Body of pancreas (tissue), 4 donors: Measurements from ENCODE around the gene TOX3. TPM values are rescaled to one million over a fixed set of nuclear protein-coding genes. Genes with fewer than 3 reads are reported as not detected.

Experiments used
- ATAC-seq: fragments of 150-250 bp; one replicate; pipeline ENCODE4 v1.9.1; 2016
- DNase-seq, 4 donors: peaks; one replicate each; pipeline ENCODE4 v3.0.0-alpha.2; 2019
- H3K27ac ChIP-seq, 4 donors: fragments of 200-600 bp; sonication (generic); 1 replicate in 3 of 4; 2 replicates in 1 of 4; pipeline versions ENCODE4 v1.5.1 to v1.6.1; 2016 to 2019; ENCODE audit warnings: mild to moderate bottlenecking in 1 of 4, mixed read lengths in 1 of 4, moderate library complexity in 1 of 4
- H3K27me3 ChIP-seq, 2 donors: fragments of 200-600 bp; sonication (generic); one replicate each; pipeline ENCODE4 v1.6.0; 2016; ENCODE audit warnings: mild to moderate bottlenecking in 1 of 2
- H3K36me3 ChIP-seq, 2 donors: fragments of 200-600 bp; sonication (generic); replicated peaks in 1 of 2; 2 replicates each; pipeline ENCODE4 v1.5.1; 2016; ENCODE audit warnings: low read depth in 2 of 2; ENCODE audit not compliant: insufficient read depth in 1 of 2
- H3K4me1 ChIP-seq: fragments of 200-600 bp; sonication (generic); one replicate; pipeline ENCODE4 v1.6.0; 2016
- H3K4me3 ChIP-seq, 2 donors: fragments of 200-600 bp; sonication (generic); 1 replicate in 1 of 2; 2 replicates in 1 of 2; pipeline ENCODE4 v1.5.1; 2016 to 2019
- H3K9me3 ChIP-seq, 3 donors: fragments of 200-600 bp; sonication (generic); 1 replicate in 2 of 3; 2 replicates in 1 of 3; pipeline ENCODE4 v1.5.1; 2016
- POLR2A ChIP-seq, 3 donors: fragments of 450-650 bp; IDR thresholded peaks; one replicate each; pipeline ENCODE4 v1.6.1; 2016; ENCODE audit warnings: antibody characterized with exemption in 3 of 3, mild to moderate bottlenecking in 2 of 3
- WGBS, 2 donors: methylation state at CpG; one replicate each; pipeline ENCODE4 v1.1.5; 2017; 5-methylcytosine and 5-hydroxymethylcytosine counted together
- intact Hi-C: fragments of 100-400 bp; cut with DNase I; formaldehyde crosslinking; loops from one replicate; pipeline ENCODE4 v1.15.1; 2023
- total RNA-seq, 2 donors: library from RNA; depleted of rRNA; stranded (reverse); fragments of >200 nt; gene quantifications; one replicate each; pipeline ENCODE4 v1.1.0, GENCODE V29; 2016
- TF ChIP-seq, protein P1 (sequence below), 7 experiments: fragments of 450-650 bp in 4 of 7; fragments of 200-600 bp in 3 of 7; sonication (generic) in 3 of 7; IDR thresholded peaks; one replicate each; pipeline ENCODE4 v1.5.1; 2016 to 2019; ENCODE audit warnings: antibody characterized with exemption in 7 of 7

TOX3 gene
- total RNA-seq, 2 donors from 2014 or later, result 1.3 to 5.2 TPM

DNA sequence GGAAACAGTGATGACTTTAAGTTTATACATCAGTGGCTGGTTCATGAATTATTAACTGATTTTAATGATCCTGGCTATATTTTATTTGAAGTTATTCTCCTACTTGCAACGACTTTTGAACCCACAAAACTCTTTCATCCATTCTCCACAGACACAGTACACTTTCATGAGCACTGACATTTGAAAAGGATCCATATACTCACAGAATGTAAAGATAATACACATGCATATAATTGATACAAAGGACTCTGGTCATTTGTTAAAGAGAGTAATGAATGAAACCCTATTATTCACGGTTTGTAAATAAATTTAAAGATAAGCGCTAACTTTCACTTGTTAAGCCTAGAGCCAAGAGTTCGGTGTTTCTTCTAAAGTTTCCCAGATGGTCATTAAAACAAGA, 3.3 kb downstream of the TOX3 start:
- Histone ChIP-seq H3K9me3 (no peaks in the 10 kb centered on the region), H3K27ac (no peak overlapping the region), H3K4me1 (peaks cover 30% of the 10 kb centered on the region), H3K27me3 (no peaks in the 10 kb centered on the region), H3K4me3 (no peak overlapping the region), H3K36me3 (no peaks in the 10 kb centered on the region)
- TF ChIP-seq POLR2A (IDR thresholded peaks at IDR 0.05), result no peak
- TF ChIP-seq, protein P1, sequence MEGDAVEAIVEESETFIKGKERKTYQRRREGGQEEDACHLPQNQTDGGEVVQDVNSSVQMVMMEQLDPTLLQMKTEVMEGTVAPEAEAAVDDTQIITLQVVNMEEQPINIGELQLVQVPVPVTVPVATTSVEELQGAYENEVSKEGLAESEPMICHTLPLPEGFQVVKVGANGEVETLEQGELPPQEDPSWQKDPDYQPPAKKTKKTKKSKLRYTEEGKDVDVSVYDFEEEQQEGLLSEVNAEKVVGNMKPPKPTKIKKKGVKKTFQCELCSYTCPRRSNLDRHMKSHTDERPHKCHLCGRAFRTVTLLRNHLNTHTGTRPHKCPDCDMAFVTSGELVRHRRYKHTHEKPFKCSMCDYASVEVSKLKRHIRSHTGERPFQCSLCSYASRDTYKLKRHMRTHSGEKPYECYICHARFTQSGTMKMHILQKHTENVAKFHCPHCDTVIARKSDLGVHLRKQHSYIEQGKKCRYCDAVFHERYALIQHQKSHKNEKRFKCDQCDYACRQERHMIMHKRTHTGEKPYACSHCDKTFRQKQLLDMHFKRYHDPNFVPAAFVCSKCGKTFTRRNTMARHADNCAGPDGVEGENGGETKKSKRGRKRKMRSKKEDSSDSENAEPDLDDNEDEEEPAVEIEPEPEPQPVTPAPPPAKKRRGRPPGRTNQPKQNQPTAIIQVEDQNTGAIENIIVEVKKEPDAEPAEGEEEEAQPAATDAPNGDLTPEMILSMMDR (IDR thresholded peaks at IDR 0.05), result no peak
- no peak for DNase-seq
- intact Hi-C loops, result no loop called here
- WGBS, 2 donors, result 31 to 32% methylated on average over 4 of the region's 4 CpGs
- no peak for ATAC-seq

DNA sequence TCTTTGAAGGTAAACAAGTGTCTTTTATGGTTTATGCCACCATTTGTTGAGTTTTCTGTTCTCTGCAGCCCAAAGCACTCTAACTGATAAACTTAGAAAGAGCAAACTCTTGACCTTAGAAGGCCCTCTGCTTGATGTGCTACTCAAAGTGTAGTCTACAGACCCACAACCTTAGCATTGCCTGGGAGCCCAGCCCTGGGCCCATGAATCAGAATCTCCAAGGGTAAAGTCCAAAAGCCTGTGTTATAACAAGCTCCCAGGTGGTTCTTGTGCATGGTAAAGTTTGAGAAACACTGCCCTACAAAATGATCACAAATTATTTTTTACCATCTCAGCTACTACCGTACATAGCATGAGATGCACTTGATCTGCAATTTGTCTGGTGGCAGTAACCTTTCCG, 6.0 kb downstream of the TOX3 start:
- Histone ChIP-seq H3K4me1 (peaks cover 17% of the 10 kb centered on the region), H3K36me3 (no peaks in the 10 kb centered on the region), H3K27ac (no peak overlapping the region), H3K27me3 (no peaks in the 10 kb centered on the region), H3K9me3 (no peaks in the 10 kb centered on the region), H3K4me3 (no peak overlapping the region)
- DNase-seq (no peak), ATAC-seq (no peak)
- WGBS, 2 donors, result 86 to 90% methylated on average over 2 of the region's 2 CpGs
- TF ChIP-seq POLR2A (IDR thresholded peaks at IDR 0.05), result no peak
- TF ChIP-seq, protein P1 (IDR thresholded peaks at IDR 0.05), result no peak
- intact Hi-C loops, result no loop called here

DNA sequence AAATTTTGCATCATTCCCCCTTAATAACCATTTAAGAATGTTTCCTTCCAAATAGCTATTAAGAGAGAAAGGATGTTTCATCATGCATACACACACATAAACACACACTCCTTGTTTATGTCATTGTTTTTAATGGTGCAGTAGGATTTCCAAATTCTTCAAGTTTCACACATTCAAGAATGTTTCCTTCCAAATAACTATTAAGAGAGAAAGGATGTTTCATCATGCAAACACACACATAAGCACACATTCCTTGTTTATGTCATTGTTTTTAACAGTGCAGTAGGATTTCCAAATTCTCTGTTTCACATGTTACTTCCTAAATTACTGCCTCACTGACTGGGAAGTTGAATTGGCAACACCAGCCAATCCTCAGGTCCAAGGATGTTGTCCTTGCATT, 7.8 kb downstream of the TOX3 start:
- Histone ChIP-seq H3K4me3 (no peak overlapping the region), H3K27ac (no peak overlapping the region), H3K9me3 (no peaks in the 10 kb centered on the region), H3K27me3 (no peaks in the 10 kb centered on the region), H3K36me3 (no peaks in the 10 kb centered on the region), H3K4me1 (peaks cover 3% of the 10 kb centered on the region)
- DNase-seq (no peak), ATAC-seq (no peak)
- intact Hi-C loops, result no loop called here
- TF ChIP-seq, protein P1 (IDR thresholded peaks at IDR 0.05), result no peak
- TF ChIP-seq POLR2A (IDR thresholded peaks at IDR 0.05), result no peak

DNA sequence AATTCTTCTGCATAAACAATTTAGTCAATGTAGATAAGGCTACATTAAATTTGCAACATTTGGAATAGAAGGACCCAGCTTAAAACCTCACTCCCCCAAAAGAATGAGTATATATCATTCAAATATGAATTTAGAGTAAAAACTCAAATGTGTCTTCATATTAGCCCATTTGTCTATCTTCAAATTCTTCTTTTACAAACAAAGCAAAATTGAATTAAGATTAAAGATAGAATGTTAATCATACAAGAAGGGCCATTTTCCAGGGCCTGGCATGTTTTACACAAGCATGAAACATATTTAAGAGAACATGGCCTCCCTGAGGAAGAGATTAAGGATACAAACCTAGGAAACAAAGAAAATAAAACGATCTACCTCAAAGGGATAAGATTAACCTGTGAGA, 8.4 kb downstream of the TOX3 start:
- TF ChIP-seq POLR2A (IDR thresholded peaks at IDR 0.05), result no peak
- TF ChIP-seq, protein P1 (IDR thresholded peaks at IDR 0.05), result no peak
- H3K27ac ChIP-seq, result no peak overlapping the region
- intact Hi-C loops, result no loop called here
- no peak for DNase-seq
- 37 to 57% methylated on average over 1 of the region's 1 CpG for WGBS, 2 donors
- H3K4me3 ChIP-seq, result no peak overlapping the region
- no peaks in the 10 kb centered on the region for H3K4me1 ChIP-seq
- no peaks in the 10 kb centered on the region for H3K36me3 ChIP-seq
- no peaks in the 10 kb centered on the region for H3K9me3 ChIP-seq
- no peak for ATAC-seq
- no peaks in the 10 kb centered on the region for H3K27me3 ChIP-seq

DNA sequence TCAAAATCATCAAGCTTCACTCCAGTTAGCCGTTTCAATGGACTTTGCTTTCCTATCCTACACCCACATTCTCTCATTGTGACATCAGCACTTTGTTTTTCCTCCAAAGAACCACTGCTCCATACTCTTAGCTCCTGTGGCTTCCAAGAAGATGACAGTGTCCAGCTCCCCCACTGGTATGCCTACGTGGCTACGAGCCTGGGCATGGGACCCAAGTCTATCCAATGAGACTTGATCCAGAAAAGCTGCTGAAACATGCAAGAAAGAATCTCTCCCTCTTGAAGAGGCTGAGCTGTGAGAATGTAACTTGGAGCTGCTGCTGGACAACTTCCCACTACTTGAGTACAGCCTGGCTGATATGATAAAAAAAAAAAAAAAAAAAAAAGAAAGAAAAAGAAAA, 9.4 kb downstream of the TOX3 start:
- Histone ChIP-seq H3K27ac (no peak overlapping the region), H3K4me1 (no peaks in the 10 kb centered on the region), H3K4me3 (no peak overlapping the region), H3K27me3 (no peaks in the 10 kb centered on the region), H3K9me3 (no peaks in the 10 kb centered on the region), H3K36me3 (no peaks in the 10 kb centered on the region)
- DNase-seq, result no peak
- 55% methylated on average over 3 of the region's 3 CpGs for WGBS, 2 donors
- intact Hi-C loops, result no loop called here
- no peak for TF ChIP-seq POLR2A (IDR thresholded peaks at IDR 0.05)
- peak; percentile 21 for ATAC-seq
